H9 (cell line): ENCODE data around the gene HES4. TPM values are rescaled to one million over a fixed set of nuclear protein-coding genes. Genes with fewer than 3 reads are reported as not detected.

Experiments
- DNase-seq: peaks from one replicate; pipeline ENCODE4 v3.0.0-alpha.2; 2017
- H2AFZ ChIP-seq: one replicate; pipeline ENCODE4 v1.6.1; 2013; ENCODE audit warnings: mild to moderate bottlenecking, low read length, control low read depth, moderate library complexity
- H2AK5ac ChIP-seq: 2 replicates; pipeline ENCODE4 v1.6.1; 2013; ENCODE audit warnings: low read length, control low read depth, mixed read lengths; ENCODE audit not compliant: insufficient read length
- H2BK120ac ChIP-seq: one replicate; pipeline ENCODE4 v1.6.1; 2013; ENCODE audit warnings: low read depth, mild to moderate bottlenecking, low read length, control low read depth, inconsistent platforms; ENCODE audit not compliant: poor library complexity, severe bottlenecking
- H2BK12ac ChIP-seq: 2 replicates; pipeline ENCODE4 v1.6.1; 2013; ENCODE audit warnings: low read length, control low read depth, mixed read lengths, low read depth; ENCODE audit not compliant: insufficient read length
- H2BK15ac ChIP-seq: 2 replicates; pipeline ENCODE4 v1.6.1; 2013; ENCODE audit warnings: low read depth, low read length, control low read depth
- H2BK20ac ChIP-seq: one replicate; pipeline ENCODE4 v1.6.1; 2013; ENCODE audit warnings: low read depth, mild to moderate bottlenecking, low read length, control low read depth, inconsistent platforms; ENCODE audit not compliant: poor library complexity, severe bottlenecking
- H2BK5ac ChIP-seq: 2 replicates; pipeline ENCODE4 v1.6.1; 2013; ENCODE audit warnings: low read length, control low read depth, mixed read lengths; ENCODE audit not compliant: insufficient read length
- H3K14ac ChIP-seq: 2 replicates; pipeline ENCODE4 v1.6.1; 2013; ENCODE audit warnings: low read length, control low read depth; ENCODE audit not compliant: insufficient read depth
- H3K18ac ChIP-seq: 2 replicates; pipeline ENCODE4 v1.6.1; 2013; ENCODE audit warnings: low read depth, mild to moderate bottlenecking, mixed read lengths, low read length, control low read depth; ENCODE audit not compliant: insufficient read length
- H3K23ac ChIP-seq: 2 replicates; pipeline ENCODE4 v1.6.1; 2013; ENCODE audit warnings: low read length, control low read depth, mixed read lengths, low read depth; ENCODE audit not compliant: insufficient read length
- H3K23me2 ChIP-seq: 2 replicates; pipeline ENCODE4 v1.6.1; 2013; ENCODE audit warnings: low read depth, mild to moderate bottlenecking, mixed read lengths, low read length, control low read depth; ENCODE audit not compliant: insufficient read length, poor library complexity, severe bottlenecking
- H3K27ac ChIP-seq: 2 replicates; pipeline ENCODE4 v1.5.1; 2013; ENCODE audit warnings: low read length, control low read depth, mixed read lengths, low read depth; ENCODE audit not compliant: insufficient read length
- H3K27me3 ChIP-seq: 2 replicates; pipeline ENCODE4 v1.6.1; 2013; ENCODE audit warnings: low read length, control low read depth, inconsistent platforms; ENCODE audit not compliant: insufficient read depth
- H3K4ac ChIP-seq: 2 replicates; pipeline ENCODE4 v1.6.1; 2013; ENCODE audit warnings: low read depth, mild to moderate bottlenecking, control low read depth, inconsistent platforms, low read length, moderate library complexity
- H3K4me1 ChIP-seq: 2 replicates; pipeline ENCODE4 v1.6.1; 2013; ENCODE audit warnings: low read length, control low read depth, inconsistent platforms; ENCODE audit not compliant: insufficient read depth
- H3K4me2 ChIP-seq: 2 replicates; pipeline ENCODE4 v1.6.1; 2013; ENCODE audit warnings: low read length, control low read depth, mixed read lengths; ENCODE audit not compliant: insufficient read length, insufficient read depth
- H3K56ac ChIP-seq: 2 replicates; pipeline ENCODE4 v1.6.1; 2013; ENCODE audit warnings: low read depth, mild to moderate bottlenecking, mixed read lengths, low read length, control low read depth; ENCODE audit not compliant: insufficient read length
- H3K79me1 ChIP-seq: 2 replicates; pipeline ENCODE4 v1.6.1; 2013; ENCODE audit warnings: low read depth, mild to moderate bottlenecking, moderate library complexity, low read length, control low read depth, inconsistent platforms; ENCODE audit not compliant: insufficient read depth, poor library complexity, severe bottlenecking
- H3K79me2 ChIP-seq: 2 replicates; pipeline ENCODE4 v1.6.1; 2013; ENCODE audit warnings: low read length, control low read depth, inconsistent platforms; ENCODE audit not compliant: insufficient read depth
- H3K9ac ChIP-seq: 2 replicates; pipeline ENCODE4 v1.6.1; 2013; ENCODE audit warnings: low read length, control low read depth, mixed read lengths; ENCODE audit not compliant: insufficient read length; ENCODE audit errors: extremely low read depth
- H3K9me3 ChIP-seq: one replicate; pipeline ENCODE4 v1.6.1; 2013; ENCODE audit warnings: low read depth, low read length, inconsistent platforms; ENCODE audit not compliant: control insufficient read depth
- H3T11ph ChIP-seq: one replicate; pipeline ENCODE4 v1.6.1; 2013; ENCODE audit warnings: mild to moderate bottlenecking, low read length, control low read depth, inconsistent platforms
- H4K20me1 ChIP-seq: one replicate; pipeline ENCODE4 v1.6.1; 2013; ENCODE audit not compliant: control insufficient read depth, insufficient read length, insufficient read depth
- H4K5ac ChIP-seq: 2 replicates; pipeline ENCODE4 v1.6.1; 2013; ENCODE audit warnings: low read depth, mild to moderate bottlenecking, mixed read lengths, low read length, control low read depth; ENCODE audit not compliant: insufficient read length
- H4K8ac ChIP-seq: replicated peaks from 2 replicates; pipeline ENCODE4 v1.6.1; 2013; ENCODE audit warnings: low read length, control low read depth, mixed read lengths, low read depth; ENCODE audit not compliant: insufficient read length
- H4K91ac ChIP-seq: 2 replicates; pipeline ENCODE4 v1.6.1; 2013; ENCODE audit warnings: low read depth, mild to moderate bottlenecking, moderate library complexity, mixed read lengths, low read length, control low read depth; ENCODE audit not compliant: insufficient read length
- H3K27ac Mint-ChIP-seq, 3 experiments: 2 replicates in 2 of 3; 3 replicates in 1 of 3; pipeline ENCODE4 v1.8.0; 2020 to 2021; ENCODE audit warnings: mixed read lengths in 3 of 3, mild to moderate bottlenecking in 1 of 3, moderate library complexity in 1 of 3
- H3K27me3 Mint-ChIP-seq: 2 replicates; pipeline ENCODE4 v1.8.0; 2021; ENCODE audit warnings: low read depth, mild to moderate bottlenecking, moderate library complexity, mixed read lengths
- H3K36me3 Mint-ChIP-seq, 3 experiments: 2 replicates in 2 of 3; 3 replicates in 1 of 3; pipeline ENCODE4 v1.8.0; 2020 to 2021; ENCODE audit warnings: low read depth in 3 of 3, mixed read lengths in 3 of 3; ENCODE audit not compliant: insufficient read depth in 1 of 3
- H3K4me1 Mint-ChIP-seq, 2 experiments: 2 replicates each; pipeline ENCODE4 v1.8.0; 2020; ENCODE audit warnings: mixed read lengths in 2 of 2
- H3K4me3 Mint-ChIP-seq, 2 experiments: 2 replicates in 1 of 2; 3 replicates in 1 of 2; pipeline ENCODE4 v1.8.0; 2020 to 2021; ENCODE audit warnings: mild to moderate bottlenecking in 2 of 2, mixed read lengths in 2 of 2, moderate library complexity in 1 of 2
- H3K9me3 Mint-ChIP-seq, 2 experiments: 2 replicates in 1 of 2; 3 replicates in 1 of 2; pipeline ENCODE4 v1.8.0; 2020; ENCODE audit warnings: mild to moderate bottlenecking in 2 of 2, mixed read lengths in 2 of 2, moderate library complexity in 1 of 2
- WGBS: extraction: QIAGEN DNeasy Blood & Tissue Kit; methylation state at CpG from one replicate; pipeline ENCODE4 v1.1.7; 2013; ENCODE audit warnings: missing lambda C conversion rate, low lambda C conversion rate, mixed read lengths; ENCODE audit not compliant: insufficient read length; ENCODE audit errors: extremely low coverage; 5-methylcytosine and 5-hydroxymethylcytosine counted together
- total RNA-seq: library from RNA; stranded (reverse); gene quantifications from 2 replicates; pipeline ENCODE4 v1.2.1, GENCODE V29; 2021
- TF ChIP-seq, protein P1 (sequence below): fragments of 200-600 bp; sonication (generic); conservative IDR thresholded peaks from 3 replicates; pipeline ENCODE4 v1.8.0; 2021; ENCODE audit warnings: antibody characterized with exemption, mild to moderate bottlenecking

HES4 gene
- total RNA-seq, 1 experiment from 2014 or later, result 4.0 TPM

DNA sequence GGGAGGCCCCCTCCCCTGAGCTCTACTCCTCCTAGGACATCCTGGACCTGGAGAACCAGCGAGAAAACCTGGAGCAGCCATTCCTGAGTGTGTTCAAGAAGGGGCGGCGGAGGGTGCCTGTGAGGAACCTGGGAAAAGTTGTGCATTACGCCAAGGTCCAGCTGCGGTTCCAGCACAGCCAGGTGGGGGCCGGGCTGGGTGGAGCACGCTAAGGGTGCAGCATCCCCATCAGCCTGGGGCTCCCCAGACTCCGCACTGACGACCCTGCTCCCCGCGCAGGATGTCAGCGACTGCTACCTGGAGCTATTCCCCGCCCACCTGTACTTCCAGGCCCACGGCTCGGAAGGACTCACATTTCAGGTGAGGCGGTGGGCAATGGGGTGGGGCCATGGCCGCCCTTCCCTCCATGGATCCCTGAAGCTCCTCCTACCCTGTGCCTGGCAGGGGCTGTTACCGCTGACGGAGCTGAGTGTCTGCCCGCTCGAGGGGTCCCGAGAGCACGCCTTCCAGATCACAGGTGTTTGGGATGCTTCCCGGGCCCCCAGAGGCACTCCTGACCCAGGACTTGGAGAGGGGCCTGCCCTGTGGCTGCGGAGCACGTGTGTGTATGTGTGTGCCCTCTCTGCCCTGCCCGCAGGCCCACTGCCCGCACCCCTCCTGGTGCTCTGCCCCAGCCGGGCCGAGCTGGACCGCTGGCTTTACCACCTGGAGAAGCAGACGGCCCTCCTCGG lies 29.5 kb downstream of the HES4 start:
- H4K5ac ChIP-seq, result no peak overlapping the region
- no peak overlapping the region for H3K23ac ChIP-seq
- no peaks in the 10 kb centered on the region for H3K4me1 ChIP-seq
- H3K4ac ChIP-seq, result no peak overlapping the region
- no peak overlapping the region for H3K4me2 ChIP-seq
- no peak overlapping the region for H2BK15ac ChIP-seq
- no peak overlapping the region for H2AK5ac ChIP-seq
- H3K23me2 ChIP-seq, result peaks cover 9% of the 10 kb centered on the region
- Mint-ChIP-seq H3K4me3 (no peak overlapping the region), H3K9me3 (peaks cover 3 to 4% of the 10 kb centered on the region in 2 experiments; a peak in 3 of 5 replicates), H3K27me3 (peaks cover 61% of the 10 kb centered on the region), H3K4me1 (peaks cover 0 to 3% of the 10 kb centered on the region in 2 experiments; a peak in 2 of 4 replicates), H3K36me3 (peaks cover 0 to 3% (median 3%) of the 10 kb centered on the region in 3 experiments; a peak in 2 of 7 replicates), H3K27ac (no peak overlapping the region)
- no peak overlapping the region for H4K91ac ChIP-seq
- no peak overlapping the region for H4K8ac ChIP-seq
- TF ChIP-seq, protein P1, sequence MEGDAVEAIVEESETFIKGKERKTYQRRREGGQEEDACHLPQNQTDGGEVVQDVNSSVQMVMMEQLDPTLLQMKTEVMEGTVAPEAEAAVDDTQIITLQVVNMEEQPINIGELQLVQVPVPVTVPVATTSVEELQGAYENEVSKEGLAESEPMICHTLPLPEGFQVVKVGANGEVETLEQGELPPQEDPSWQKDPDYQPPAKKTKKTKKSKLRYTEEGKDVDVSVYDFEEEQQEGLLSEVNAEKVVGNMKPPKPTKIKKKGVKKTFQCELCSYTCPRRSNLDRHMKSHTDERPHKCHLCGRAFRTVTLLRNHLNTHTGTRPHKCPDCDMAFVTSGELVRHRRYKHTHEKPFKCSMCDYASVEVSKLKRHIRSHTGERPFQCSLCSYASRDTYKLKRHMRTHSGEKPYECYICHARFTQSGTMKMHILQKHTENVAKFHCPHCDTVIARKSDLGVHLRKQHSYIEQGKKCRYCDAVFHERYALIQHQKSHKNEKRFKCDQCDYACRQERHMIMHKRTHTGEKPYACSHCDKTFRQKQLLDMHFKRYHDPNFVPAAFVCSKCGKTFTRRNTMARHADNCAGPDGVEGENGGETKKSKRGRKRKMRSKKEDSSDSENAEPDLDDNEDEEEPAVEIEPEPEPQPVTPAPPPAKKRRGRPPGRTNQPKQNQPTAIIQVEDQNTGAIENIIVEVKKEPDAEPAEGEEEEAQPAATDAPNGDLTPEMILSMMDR, result no peak
- H3K9ac ChIP-seq, result no peak overlapping the region
- H3K56ac ChIP-seq, result no peak overlapping the region
- H3K14ac ChIP-seq, result no peak overlapping the region; the same call in 1 of the 2 replicates
- no peak overlapping the region for H2BK20ac ChIP-seq
- no peak overlapping the region for H3K27ac ChIP-seq
- no peak overlapping the region for H3K18ac ChIP-seq
- WGBS, result no CpG with 5 or more reads among the region's 33 CpGs
- DNase-seq, result peak; percentile 74
- no peak overlapping the region for H2BK120ac ChIP-seq
- H4K20me1 ChIP-seq, result no peaks in the 10 kb centered on the region
- peaks cover 11% of the 10 kb centered on the region; the same call in 1 of the 2 replicates for H3K27me3 ChIP-seq
- H3K9me3 ChIP-seq, result no peaks in the 10 kb centered on the region
- no peak overlapping the region for H2AFZ ChIP-seq
- H3T11ph ChIP-seq, result no peak overlapping the region
- no peaks in the 10 kb centered on the region for H3K79me2 ChIP-seq
- no peak overlapping the region for H2BK5ac ChIP-seq
- no peak overlapping the region for H2BK12ac ChIP-seq
- no peaks in the 10 kb centered on the region for H3K79me1 ChIP-seq
